PFSK-1 (cell line): Measurements from ENCODE around the gene PLA2R1.

Source experiments
- FOXP2 ChIP-seq: optimal IDR thresholded peaks from 2 replicates; pipeline ENCODE3; 2011; ENCODE audit warnings: borderline replicate concordance, control low read depth, inconsistent platforms; ENCODE audit not compliant: insufficient read depth; ENCODE audit errors: extremely low read length, extremely low read depth
- POLR2AphosphoS5 ChIP-seq: IDR thresholded peaks from 2 replicates; pipeline ENCODE4 v1.6.1; 2012; ENCODE audit warnings: low read depth, mild to moderate bottlenecking, control low read depth, low read length, moderate library complexity
- SIN3A ChIP-seq: IDR thresholded peaks from 2 replicates; pipeline ENCODE4 v1.6.1; 2012; ENCODE audit warnings: mild to moderate bottlenecking, low read length, moderate library complexity, borderline replicate concordance; ENCODE audit not compliant: insufficient read depth
- TAF1 ChIP-seq: IDR thresholded peaks from 2 replicates; pipeline ENCODE4 v1.6.1; 2012; ENCODE audit warnings: low read length, control low read depth, borderline replicate concordance; ENCODE audit not compliant: insufficient read depth
- TF ChIP-seq, protein P1 (sequence below), 2 experiments: IDR thresholded peaks; 2 replicates each; pipeline versions ENCODE4 v1.6.1 to v1.8.0; 2011 to 2012; ENCODE audit warnings: low read depth in 2 of 2, low read length in 2 of 2, control low read depth in 1 of 2, inconsistent platforms in 1 of 2, mild to moderate bottlenecking in 1 of 2, moderate library complexity in 1 of 2; ENCODE audit not compliant: insufficient read depth in 1 of 2

Gene PLA2R1

GRCh38 chr2:159961037-159961436, 101.4 kb downstream of the PLA2R1 start:
- TF ChIP-seq TAF1: no peak
- no peak for TF ChIP-seq FOXP2
- no peak for TF ChIP-seq POLR2AphosphoS5
- TF ChIP-seq SIN3A: no peak
- TF ChIP-seq, protein P1, sequence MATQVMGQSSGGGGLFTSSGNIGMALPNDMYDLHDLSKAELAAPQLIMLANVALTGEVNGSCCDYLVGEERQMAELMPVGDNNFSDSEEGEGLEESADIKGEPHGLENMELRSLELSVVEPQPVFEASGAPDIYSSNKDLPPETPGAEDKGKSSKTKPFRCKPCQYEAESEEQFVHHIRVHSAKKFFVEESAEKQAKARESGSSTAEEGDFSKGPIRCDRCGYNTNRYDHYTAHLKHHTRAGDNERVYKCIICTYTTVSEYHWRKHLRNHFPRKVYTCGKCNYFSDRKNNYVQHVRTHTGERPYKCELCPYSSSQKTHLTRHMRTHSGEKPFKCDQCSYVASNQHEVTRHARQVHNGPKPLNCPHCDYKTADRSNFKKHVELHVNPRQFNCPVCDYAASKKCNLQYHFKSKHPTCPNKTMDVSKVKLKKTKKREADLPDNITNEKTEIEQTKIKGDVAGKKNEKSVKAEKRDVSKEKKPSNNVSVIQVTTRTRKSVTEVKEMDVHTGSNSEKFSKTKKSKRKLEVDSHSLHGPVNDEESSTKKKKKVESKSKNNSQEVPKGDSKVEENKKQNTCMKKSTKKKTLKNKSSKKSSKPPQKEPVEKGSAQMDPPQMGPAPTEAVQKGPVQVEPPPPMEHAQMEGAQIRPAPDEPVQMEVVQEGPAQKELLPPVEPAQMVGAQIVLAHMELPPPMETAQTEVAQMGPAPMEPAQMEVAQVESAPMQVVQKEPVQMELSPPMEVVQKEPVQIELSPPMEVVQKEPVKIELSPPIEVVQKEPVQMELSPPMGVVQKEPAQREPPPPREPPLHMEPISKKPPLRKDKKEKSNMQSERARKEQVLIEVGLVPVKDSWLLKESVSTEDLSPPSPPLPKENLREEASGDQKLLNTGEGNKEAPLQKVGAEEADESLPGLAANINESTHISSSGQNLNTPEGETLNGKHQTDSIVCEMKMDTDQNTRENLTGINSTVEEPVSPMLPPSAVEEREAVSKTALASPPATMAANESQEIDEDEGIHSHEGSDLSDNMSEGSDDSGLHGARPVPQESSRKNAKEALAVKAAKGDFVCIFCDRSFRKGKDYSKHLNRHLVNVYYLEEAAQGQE (IDR thresholded peaks at IDR 0.05; ENCODE audit: insufficient read depth in 1 of 2, low read depth in 2 of 2, low read length in 2 of 2): no peak

DNA sequence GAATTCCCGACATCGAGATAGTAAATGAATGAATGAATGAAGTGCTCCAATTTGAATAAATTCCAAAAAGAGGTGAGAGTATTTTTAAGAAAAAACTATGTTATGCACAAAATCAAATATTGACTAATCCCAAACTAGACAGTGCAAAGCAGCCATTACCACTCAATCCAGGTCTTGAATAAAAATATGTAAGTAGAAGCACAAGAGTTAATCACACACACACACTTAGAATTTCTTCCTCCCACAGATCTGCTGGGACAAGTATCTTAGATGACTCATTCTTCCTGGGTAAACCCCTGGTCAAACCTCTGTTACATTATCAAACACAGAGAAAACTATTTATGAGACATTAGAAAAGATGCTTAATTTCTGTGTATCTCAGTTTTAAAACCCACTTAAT, 102.0 kb downstream of the PLA2R1 start:
- TF ChIP-seq, protein P1 (IDR thresholded peaks at IDR 0.05; ENCODE audit: insufficient read depth in 1 of 2, low read depth in 2 of 2, low read length in 2 of 2): no peak
- TF ChIP-seq TAF1 (no peak), POLR2AphosphoS5 (no peak), FOXP2 (no peak), SIN3A (no peak)

DNA sequence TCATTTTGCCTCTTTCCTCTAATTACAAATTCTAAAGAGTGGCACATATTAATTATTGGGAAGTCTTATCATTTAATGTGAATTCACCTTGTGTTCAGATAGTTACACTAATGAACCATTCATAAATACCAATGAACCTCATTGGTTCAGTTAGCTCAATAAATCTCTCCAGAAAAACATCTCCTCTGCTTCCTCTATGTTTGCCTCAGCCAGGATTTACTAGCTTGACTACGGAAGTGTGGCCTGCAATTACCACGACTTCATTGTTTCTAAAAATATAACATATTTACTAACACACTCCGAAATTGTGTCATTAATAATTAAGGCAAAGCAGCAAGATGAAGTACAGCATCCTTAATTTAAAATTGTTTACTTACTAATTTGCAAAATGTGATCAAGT, 103.3 kb downstream of the PLA2R1 start:
- TF ChIP-seq SIN3A: no peak
- TF ChIP-seq FOXP2: no peak
- TF ChIP-seq POLR2AphosphoS5: no peak
- TF ChIP-seq, protein P1 (IDR thresholded peaks at IDR 0.05; ENCODE audit: insufficient read depth in 1 of 2, low read depth in 2 of 2, low read length in 2 of 2): no peak
- TF ChIP-seq TAF1: no peak

- no peak for TF ChIP-seq POLR2AphosphoS5
- TF ChIP-seq FOXP2: no peak
- TF ChIP-seq SIN3A: no peak
- TF ChIP-seq TAF1: no peak
- TF ChIP-seq, protein P1 (IDR thresholded peaks at IDR 0.05; ENCODE audit: insufficient read depth in 1 of 2, low read depth in 2 of 2, low read length in 2 of 2): no peak
These were observed 109.1 kb downstream of the PLA2R1 start for GRCh38 chr2:159953136-159953823.
